NCI-H1048 (cell line): ENCODE data around the gene LANCL1.

Experiments
- DNase-seq: peaks from one replicate; lab custom pipeline; 2025; lab: John Stamatoyannopoulos, UW

The LANCL1 gene

GRCh38 chr2:210389856-210390255 is 86.7 kb downstream of the LANCL1 start:
- no peak for DNase-seq

DNA sequence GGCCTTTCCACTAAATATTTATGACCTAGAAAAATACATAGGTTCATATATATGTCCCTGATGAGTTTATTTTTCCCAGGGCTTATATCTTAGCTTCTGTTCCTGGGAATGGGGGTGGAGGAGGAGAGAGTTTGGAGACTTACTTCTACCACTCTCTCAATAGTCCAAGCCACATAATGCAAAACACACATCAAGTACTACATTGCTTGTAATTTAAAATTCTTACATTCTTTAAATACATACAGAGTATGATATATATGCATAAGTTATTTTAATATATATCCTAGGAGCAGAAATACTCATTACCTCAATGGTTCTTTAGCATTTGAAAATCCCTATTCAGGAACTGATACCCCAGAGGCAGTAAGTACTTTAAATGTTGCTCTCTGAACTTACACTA is 88.4 kb downstream of the LANCL1 start:
- no peak for DNase-seq

- DNase-seq: no peak
Measured at GRCh38 chr2:210387074-210387473, 89.5 kb downstream of the LANCL1 start.
